Stimulated activated CD4-positive, alpha-beta T cell treated with anti-CD3 and anti-CD28 coated beads, TNF-alpha, amount 100 ng/mL, for 1 hour (primary cell): ENCODE results near the gene P2RY6.

Experiments
- DNase-seq, 3 donors: peaks; one replicate each; pipeline ENCODE4 v3.0.0-alpha.2; 2020; ENCODE audit warnings: low read depth in 3 of 3, low spot score in 1 of 3

Gene P2RY6

DNA sequence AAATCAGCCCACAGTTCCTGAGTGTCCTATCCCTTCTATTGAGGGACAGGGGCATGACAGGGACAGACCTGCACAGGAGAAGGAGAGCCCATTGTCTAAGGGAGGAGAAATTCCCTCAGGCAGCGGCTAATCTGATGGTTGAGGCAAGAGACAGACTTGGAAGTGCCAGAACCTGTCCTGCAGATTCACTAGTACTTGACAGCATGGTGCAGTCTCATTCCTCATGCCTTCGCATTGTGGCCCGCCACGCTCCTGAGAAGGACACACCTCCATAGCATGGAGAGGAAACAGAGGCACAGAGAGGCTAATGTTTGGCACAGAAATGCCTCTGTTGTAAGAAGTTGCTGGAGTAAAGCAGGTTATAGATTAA, 3.2 kb downstream of the P2RY6 start:
- DNase-seq = no peak

DNA sequence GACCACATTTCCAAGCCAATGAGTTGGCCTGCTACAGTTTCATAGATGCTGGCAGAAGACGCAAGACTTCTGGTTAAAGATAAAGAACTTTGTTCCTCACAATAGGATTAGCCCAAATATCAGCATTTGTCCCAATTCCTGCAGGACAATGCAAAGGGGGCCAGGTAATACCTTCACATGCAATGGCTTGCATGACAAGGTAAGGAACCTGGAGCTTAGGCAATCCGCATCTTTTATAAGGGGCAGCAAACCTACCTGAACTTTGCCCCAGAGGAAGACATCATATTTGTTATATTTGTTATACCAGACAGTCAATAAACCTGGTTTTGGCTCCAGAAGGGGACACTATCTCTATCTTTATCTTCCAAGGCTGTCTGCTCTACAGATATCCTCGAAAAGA, 5.3 kb downstream of the P2RY6 start:
- DNase-seq = no peak

DNA sequence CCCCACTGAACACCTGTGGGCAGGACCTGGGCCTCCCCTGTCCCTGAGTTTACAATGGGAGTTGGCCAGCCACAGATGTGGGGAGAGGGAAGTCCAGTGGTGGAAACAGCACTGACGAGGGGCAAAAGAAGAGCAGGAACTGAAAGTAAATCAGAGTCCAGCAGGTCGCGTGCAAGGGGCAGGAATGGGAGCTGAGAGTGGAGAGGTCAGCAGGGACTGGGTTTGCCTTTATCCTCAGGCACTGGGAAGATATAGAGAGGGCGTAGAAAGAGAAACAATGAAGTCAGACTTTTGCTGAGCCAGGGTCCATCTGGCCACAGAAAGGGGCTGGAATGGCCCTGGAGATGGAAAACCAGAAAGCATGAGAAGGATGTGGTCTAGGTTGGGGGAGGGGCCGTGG, 8.5 kb downstream of the P2RY6 start:
- DNase-seq = no peak

DNA sequence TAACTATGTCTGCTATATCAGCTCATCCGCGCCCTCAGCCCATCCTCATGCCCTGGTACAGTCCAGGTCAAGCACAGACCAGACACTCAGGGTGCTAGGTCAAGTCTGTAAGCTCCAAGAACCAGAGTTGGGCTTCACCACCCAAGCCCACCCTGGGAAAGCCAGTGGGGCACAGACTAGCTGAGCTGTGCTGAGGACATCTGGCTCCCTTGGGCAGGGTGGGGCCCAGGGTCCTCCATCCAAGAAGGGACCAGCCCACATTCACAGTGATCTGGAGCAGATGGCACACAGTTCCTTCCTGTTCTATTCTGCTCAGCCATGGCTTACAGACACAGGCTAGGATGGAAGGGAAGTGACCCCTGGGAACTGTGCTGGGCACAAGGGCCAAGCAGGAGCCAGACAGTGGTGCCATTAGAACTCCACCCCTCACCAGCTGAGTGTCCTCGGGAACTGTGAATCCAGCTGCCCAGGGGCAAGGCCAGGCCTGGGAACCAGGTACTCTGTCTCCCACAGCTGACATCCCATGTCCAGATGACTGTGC, 9.1 kb downstream of the P2RY6 start:
- no peak for DNase-seq

DNA sequence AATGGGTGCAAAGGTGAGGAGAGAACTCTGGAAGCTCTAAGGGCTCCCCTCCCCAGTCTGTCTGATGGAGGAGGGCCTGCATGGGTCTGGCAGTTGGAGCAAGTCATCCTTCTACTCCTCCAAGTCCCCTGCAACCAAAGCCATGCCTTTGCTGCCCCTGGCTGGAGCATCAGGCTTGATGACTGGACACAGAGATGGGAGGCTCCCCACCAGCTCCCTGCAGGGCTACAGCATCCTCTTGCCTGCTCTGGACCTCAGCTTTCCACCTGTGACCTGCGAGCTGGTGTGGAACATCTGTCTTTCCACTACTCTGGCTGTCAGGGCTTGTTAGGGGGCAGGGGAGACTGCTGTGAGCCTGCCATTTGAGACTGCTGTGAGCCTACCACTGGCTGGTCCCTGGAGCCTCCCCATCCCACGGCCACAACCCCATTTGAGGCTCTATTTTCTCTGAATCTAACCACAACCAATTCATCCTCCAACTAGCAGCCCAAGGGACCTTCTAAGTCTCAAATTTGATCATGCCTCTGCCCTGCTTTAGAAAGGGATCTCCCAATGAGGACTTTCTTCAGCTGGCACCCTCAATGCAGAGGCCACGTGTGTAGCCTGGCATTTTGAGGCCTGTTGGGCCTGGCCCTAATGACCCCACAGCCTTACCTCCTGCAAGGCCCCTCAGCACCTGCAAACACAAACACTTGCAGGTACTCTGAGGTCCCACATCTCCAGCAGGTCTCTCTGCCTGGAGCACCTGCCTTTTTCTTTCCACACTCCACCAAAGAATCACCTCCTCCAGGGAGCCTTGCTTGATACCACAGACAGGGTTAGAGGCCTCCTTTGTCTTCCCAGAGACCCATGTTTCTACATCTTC, 9.9 kb downstream of the P2RY6 start:
- DNase-seq = no peak

DNA sequence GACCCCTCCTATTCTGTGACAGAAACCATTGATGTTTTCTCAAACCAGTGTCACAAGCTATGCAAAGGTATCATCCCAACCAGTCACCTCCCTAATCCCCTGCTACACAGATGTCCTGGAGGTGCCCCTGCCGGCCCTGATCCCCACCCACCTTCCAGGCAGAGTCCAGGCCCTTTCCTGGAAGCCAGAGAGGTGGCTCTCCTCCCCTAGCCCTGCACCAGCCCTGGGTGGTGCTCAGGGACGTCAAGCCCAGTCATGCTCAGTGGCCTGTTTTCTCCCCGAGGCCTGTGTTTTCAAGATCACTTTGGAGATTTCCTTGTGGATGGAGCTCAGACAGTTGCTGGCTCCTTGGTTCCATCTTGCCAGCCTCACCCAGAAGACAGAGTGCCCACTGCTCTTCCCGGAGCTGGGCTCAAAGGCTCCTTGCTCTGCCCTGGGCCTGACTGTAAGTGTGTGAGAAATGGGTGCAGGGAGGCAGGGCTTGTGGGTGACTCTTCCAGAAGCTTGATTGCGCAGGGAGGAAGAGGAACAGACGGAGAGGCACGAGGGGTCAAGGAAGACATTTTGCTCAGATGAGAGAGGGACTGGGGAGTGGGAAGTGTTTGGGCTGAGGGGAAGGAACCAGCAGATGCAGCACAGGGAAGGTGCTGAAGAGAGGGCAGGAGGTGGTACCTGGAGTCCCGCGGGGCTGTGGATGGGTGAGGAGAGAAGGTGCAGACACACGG, 11.3 kb downstream of the P2RY6 start:
- DNase-seq = no peak

DNA sequence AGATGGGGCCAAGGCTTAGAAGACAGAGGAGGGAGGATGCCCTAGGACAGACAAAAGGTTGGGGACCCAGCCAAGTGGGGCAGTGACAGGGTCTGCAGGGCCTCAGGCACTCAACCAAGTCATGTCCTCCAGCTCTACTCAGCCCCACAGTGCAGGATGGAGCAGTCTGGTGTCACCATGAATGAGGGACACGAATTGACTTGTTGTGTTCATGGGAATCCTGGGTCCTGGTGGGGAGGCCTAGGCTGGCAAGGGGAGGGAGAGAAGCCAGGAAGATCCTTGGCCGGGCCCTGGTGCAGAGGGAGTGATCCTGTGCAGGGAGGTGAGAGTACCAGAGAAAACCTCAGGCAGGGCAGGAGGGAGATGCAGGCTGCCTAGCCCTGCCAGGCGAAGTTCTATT, 12.0 kb downstream of the P2RY6 start:
- DNase-seq = no peak

DNA sequence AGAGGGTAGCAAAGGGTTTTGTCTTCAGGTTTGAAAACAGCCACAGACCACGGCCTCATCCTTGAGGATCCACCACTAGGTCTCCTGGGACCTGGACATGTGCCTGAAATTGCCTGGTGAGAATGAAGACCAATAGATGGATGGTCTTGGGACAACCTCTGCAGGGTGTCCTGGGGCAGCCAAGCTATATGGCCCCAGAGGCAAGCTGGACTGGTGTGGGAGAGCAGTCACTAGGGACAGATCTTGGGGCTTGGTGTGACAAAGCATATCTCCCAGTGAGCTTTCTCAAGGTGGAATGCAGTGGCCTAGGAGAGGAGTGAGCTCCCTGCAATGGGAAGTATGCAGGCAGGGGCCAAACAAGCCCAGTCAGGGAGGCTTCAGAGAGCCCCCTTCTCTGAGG, 13.6 kb downstream of the P2RY6 start:
- no peak for DNase-seq

DNA sequence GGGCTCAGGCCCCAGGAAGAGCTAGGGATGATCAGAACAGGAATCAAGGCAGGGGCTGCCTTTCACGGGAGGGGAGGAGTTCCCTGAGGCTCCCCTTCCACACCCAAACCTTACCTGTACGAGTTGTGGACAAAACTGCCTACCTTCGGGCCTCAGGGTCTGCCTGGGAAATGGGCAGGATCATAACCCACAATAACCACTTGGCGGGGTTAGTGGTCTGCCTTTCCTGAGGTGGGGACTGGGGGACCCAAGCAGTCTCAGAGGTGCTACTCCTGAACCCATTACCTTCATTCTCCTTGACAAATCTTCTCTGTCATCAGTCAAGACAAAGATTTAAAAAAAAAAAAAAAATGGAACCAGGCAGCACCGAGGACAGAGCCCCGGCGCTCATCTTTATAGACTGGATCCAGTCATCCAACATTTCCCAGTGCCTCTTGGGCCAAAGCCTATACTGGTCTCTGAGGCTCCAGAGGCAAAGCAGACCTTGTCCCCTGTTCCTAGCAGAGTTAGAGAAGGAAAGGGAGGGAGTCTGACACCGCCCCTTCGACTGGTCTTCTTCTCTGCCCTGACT, 14.2 kb downstream of the P2RY6 start:
- DNase-seq = no peak

DNA sequence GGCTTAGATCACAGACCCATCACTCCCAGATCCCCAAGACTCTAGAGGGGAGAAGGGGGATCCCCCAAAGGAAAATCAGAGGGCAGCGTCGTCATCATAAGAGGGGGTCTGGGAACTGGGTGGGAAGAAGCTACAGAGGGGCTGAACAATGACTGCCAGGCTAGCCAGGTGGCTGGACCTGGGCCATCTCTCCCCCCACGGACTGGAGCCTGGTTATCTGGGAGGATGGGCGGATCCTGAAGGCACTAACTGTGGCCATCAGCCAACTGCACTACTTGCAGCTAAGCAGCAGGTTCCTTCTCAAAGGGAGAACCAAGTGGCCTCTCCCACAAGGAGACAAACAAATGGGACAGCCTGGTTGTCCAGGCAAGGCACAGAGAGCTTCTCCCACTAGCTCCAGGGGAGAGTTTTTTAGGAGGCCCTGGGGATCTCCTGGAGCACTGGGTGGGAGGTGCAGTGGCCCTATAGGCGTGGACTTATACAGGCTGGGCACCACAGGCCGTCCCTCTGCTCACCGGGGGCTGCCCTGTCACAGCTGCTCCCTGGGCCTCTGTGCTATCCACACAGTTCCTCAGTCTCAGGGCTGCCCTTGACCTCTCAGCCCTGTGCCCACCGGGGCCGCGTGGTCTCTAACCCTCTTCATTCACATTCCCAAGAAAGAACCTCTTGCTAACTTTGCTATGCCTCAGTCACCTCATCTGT, 15.4 kb downstream of the P2RY6 start:
- DNase-seq = no peak

DNA sequence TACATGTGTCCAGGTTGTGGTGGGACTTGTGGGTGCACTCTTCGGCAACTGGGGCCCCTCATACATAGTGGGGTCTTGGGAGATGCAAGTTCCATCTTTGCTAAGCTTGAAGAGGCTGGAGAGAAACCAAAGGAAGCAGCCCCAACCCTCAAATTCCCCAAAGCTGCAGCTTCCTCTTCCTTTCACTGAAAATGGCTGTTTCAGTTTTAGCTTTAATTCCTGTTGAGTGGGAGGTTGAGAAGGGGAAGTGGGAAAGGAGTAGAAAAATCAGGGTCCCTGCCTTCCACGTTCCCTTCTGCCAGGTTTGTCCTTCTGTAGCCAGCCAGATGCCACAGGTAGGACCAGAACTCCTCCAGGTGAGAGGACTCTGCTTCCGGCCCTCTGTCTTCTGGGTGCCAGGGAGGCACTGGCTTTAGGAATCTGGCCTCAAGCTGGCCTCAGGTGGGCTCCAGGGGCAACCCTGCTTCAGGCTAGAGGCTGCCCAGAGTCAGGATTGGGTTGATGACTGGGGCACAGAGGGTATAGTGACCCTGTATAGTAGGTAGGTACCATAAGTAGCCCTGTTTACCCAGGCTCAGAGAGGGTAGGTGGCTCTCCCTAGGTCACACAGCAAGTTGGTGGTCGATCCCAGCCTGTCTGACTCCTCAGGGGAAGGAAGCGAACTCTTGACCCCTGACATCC, 16.2 kb downstream of the P2RY6 start:
- no peak for DNase-seq

DNA sequence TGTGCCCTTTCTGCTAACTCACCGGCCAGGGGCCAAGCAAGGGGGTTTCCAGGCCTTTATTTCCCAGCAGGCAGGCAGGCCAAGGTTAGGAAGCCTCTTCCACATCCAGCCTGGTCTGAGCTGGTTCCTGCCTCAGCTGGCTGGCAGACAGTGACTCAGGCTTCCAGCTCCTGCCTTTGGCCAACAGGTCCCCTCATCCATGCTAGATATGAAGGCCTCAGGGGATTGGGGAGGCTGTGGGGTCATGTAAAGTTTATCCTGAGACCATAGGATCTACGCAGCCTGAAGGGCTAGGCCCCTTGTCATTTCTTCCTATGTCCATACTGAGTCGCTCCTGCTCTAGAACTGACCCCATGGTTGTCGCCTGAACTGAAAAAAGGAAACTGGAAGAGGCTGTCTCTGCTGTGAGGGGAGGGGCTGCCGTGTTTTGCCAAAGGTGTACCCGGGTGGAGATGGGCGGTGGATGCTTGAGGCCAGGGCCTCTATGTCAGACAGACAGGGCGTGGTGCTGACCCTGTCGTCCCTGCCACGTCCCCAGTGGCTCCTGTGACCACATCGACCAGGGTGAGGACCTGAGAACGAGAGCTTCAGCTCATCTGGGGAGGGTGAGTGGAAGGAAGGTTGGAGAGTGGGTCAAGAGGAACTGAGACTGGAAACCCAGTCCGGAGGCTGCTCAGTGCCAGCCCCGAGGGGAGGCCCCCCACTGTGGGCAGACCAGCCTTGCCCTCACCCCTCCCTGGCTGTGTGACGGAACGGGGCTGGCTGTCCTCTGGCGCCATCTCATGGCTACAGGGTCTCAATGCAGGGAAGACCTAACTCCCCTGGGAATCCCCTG, 17.0 kb downstream of the P2RY6 start:
- peak in 2 of 3 donors; percentile 11 to 21 for DNase-seq

DNA sequence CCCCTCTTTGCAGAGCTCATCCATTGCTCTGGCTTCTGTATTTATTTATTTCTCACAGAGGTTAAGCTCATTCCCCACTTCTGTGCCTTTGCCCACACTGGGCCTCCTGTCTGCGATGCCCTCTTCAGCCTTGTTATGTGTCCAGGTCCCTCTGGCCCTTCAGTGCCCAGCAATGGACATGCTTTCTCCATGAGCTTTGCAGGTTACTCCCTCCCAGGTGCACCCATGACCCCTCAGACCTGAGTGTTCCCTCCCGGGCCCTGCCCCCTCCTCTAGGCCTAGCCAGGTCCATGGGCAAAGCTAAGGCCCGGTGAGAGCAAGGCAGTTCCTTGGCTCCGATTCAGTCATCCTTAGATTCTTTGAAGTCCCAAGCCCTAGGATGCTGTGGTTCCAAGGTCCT, 18.4 kb downstream of the P2RY6 start:
- no peak for DNase-seq

DNA sequence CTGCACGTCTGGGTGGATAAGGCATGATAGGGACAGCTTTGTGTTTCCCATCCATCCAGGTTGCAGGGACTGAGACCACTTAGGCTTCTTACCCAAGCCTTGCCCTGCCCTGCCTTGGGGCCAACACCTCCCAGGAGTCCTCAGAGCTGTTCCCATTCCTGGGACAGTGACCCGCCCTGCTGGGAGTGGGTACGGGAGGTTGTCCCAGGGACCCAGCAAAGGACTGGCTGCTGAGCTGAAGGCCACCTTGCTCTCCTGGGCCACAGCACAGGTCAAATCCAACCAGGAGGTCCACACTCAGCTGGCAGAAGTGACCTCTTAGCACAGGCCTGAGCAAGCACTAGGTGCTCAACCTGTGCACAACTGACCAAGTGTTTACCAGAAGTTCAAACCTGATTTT, 19.1 kb downstream of the P2RY6 start:
- DNase-seq = no peak

DNA sequence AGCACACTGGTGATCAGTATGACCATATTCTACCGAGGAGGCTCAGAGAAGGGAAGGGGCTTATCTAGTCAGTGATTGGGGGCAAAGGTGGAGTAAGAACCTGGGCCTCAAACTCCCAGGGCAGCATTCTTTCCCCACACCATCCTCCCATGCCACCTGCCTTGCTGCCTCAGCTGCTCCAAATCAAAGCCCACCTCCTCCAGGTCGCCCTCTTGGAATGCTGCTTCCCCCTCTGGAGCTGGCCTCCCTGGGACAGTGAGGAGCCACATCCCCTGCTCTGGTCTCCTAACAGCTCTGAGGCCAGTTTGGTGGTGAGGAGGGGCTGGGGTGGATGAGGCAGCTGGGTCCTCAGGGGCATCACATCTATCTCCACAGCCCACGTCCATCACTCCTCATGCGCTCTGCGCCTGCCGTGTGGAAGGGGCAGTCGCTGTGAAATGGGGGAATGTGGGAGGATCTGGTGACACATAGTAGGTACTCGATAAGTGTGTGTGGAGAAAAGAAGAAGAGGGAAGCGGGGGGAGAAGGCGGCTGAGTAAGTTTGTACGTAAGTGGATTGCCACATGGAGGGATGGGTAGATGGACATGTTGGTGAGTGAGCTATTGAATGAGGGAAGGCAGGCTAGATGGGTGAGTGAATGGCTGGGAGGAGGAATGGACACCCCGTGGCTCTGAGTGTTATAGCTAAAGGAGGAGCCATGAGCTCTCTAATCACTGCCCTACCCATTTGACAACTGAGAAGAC, 19.8 kb downstream of the P2RY6 start:
- no peak for DNase-seq

DNA sequence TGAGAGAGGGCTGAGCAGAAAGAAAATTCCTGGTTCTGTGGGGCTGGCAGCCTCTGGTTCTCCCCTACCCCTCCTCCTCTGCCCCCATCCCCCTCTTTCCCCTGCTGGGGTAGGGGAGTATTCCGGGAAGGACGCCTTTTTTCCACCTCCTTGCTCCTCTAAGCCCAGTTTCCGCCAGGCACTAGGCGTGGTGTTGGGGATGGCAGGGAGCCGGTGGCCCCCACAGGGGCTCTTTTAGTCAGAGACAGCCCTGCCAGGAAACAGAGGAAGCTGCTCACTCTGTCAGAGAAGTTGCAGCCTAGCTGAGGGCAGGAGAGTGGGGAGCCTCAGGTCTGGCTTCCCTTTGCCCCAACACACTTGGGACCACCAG, 20.4 kb downstream of the P2RY6 start:
- DNase-seq = no peak

DNA sequence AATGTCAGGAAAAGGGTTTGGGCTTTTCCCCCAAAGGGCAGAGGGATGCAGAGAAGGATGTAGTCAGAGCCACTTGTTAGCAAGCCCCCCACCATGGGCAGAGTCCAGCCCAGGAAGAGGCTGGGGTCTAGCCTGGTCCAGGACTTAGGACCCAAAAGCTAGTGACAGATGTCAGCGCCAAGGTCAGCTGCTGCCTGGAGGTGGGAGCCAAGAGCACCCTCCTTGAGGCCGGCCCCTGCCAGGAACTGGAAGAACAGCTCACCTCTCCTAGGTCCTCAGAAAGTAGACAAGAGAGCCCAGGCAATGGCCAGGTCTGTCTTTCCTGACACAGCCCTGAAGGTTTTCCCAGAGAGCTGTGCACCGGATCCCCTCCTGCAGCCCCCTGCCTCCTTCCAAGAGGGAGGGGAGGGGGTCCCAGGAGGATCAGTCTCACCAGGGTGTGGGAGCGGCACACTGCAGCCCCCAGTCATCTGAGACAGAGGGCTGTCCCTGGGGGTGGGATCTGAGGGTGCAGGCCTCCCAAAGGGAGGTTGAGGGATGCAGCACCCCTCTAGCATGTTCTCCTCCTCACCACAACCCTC, 21.3 kb downstream of the P2RY6 start:
- no peak for DNase-seq

DNA sequence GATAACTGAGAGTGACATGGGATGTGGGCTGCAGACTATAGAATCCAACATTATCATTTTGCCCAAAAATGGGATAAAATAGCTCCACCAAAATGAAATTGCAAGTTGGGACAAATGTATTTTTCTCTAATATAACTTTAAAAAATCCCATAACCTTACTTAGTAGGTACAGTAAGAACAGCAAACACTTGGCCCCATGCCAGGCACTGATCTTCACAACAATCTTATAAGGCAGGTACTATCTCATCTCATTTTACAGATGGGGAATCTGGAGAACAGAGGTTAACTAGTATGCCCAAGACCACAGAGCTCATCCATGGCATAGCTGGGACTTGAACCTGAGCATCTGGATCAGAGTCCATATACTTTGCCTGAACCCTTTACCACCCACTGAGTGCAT, 22.5 kb downstream of the P2RY6 start:
- DNase-seq = no peak
